Astrocyte of the cerebellum (primary cell): ENCODE results near the gene CTNNA2.
A peak's percentile ranks its signal among the peaks of the same experiment; 100 is the strongest.

Experiments
- DNase-seq: peaks from one replicate; pipeline ENCODE4 v3.0.0-alpha.2; 2011; ENCODE audit warnings: low read depth
- H3K4me3 ChIP-seq: 2 replicates; pipeline ENCODE4 v1.5.1; 2011; ENCODE audit warnings: mild to moderate bottlenecking, low read depth, low read length, moderate library complexity
- CTCF ChIP-seq: IDR thresholded peaks from 2 replicates; pipeline ENCODE4 v1.5.1; 2012; ENCODE audit warnings: low read length, low read depth, moderate library complexity, mild to moderate bottlenecking; ENCODE audit errors: missing control alignments
- in situ Hi-C: cut with HindIII; loops from 2 replicates; pipeline ENCODE4 v1.10.0; 2017; ENCODE audit warnings: low sequenced_read_pairs

Gene CTNNA2

GRCh38 chr2:80303006-80303908 is 790.4 kb downstream of the CTNNA2 start:
- no peak for DNase-seq
- peak overlapping the region; percentile 37 for H3K4me3 ChIP-seq
- in situ Hi-C loops, result no loop called here
- TF ChIP-seq CTCF, result no peak

DNA sequence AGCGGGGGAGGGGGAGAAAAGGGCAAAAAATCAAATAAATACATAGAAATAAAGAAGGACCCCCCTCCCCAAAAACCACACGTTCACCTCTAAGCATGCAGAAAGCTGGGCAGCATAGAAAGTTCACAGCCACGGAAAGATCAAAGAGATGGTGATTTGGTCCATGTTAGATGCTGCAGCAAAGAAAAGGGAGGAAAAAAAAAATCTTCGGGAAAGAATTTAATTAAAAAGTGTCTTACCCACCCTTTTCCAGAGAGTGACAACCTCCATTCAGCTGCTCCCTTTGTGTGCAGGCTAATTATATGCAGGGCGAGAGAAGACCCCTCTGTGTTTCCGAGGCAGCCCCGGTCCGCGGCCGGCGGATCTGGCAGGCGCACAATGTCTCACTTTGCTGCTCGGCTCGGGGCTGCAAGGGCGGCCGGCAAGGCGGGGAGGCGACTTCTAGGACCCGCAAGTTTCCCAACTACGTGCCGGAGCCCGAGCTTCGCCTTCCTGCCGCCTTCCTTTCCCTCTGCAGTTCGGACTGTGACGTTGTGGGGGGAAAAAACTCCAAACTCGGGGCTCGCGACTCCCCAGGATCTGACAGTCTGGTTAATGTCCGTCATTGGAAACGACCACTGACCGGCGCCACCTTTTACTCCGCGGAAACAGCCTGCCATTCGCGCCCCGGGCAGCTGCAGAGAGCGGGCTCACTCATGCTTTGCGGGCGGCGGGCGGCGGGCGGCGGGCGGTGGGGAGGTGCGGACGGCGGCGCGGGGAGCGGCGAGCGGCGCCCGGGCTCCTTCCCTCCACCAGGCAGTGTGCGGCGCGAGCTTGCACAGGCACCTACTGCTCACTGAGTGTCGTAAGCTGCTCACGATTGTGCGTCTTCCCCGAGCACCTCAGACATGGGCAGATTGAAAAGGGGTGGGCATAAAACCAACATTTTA is 791.3 kb downstream of the CTNNA2 start, which contains the start of gene LRRTM1:
Gene LRRTM1, minus strand, starts transcription at position 844 of the 929 bp plus-strand sequence. CDS start 933 bp downstream, outside the sequence.
- in situ Hi-C loops, result no loop called here

GRCh38 chr2:80311304-80311703 is 798.5 kb downstream of the CTNNA2 start:
- DNase-seq, result no peak
- no peak for TF ChIP-seq CTCF
- in situ Hi-C loops, result no loop called here
- no peak overlapping the region for H3K4me3 ChIP-seq

More for the DNA sequence above, 791.3 kb downstream of the CTNNA2 start, which contains the start of gene LRRTM1:
- TF ChIP-seq CTCF, result no peak
- DNase-seq, result no peak
- peak within 1 kb of the TSS; percentile 37 for H3K4me3 ChIP-seq

GRCh38 chr2:80312282-80312839 is 799.5 kb downstream of the CTNNA2 start:
- DNase-seq, result no peak
- no peak overlapping the region for H3K4me3 ChIP-seq
- no peak for TF ChIP-seq CTCF
- in situ Hi-C loops, result no loop called here

DNA sequence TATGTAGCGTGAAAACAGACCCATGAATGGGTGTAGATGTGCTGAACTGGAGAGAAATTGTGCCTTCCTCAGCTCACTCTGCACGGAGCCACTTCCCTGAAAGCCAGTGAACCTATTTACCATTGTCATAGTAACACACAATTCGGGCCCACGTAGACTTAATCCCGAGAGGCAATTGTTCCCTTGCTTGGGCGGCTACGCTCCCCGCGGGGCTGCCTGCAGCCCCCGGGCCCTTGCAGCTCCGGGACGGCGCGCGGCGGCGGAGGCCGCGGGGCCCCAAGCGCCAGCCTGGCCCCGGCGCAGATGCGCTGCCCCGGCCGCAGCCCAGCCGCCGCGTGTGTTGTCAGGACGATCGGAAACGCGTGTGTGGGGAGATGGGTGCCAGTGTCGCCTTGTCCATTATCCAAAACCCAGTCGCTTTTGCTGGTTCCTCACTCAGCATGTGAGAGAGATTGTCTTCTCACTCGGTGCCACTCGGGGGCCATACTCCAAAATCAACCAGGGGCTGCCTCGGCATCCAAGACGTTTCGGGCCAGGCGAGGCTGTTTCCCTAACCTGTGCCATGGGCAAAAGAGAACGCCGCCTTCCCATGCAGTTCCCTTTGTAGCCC is 809.6 kb downstream of the CTNNA2 start:
- in situ Hi-C loops, result no loop called here
- peak overlapping the region; percentile 10 for H3K4me3 ChIP-seq
- no peak for DNase-seq
- TF ChIP-seq CTCF, result no peak

DNA sequence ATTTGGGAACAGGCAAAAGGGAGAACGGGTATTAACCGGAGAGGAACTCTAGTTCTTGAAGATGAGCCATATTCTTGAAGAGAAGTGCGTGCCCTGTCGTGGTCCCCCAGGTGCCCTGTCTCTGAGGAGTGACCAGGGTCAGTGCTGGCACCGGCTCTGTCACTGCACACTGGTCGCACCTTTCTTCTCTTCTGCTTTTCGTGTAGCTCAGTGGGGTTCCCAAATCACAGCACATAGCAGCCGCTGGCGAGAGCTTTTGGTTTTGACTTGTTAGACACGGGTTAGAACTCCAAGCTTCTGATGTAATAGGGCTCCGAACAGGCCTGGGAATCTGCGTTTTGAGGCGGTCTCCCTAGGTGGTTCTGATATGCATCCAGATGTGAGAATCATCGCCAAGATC is 810.1 kb downstream of the CTNNA2 start:
- TF ChIP-seq CTCF, result no peak
- in situ Hi-C loops, result no loop called here
- DNase-seq, result no peak
- no peak overlapping the region for H3K4me3 ChIP-seq
